Motor neuron (in vitro differentiated cells): Measurements from ENCODE around the gene PRMT7. TPM values are rescaled to one million over a fixed set of nuclear protein-coding genes. Genes with fewer than 3 reads are reported as not detected.
A peak's percentile ranks its signal among the peaks of the same experiment; 100 is the strongest.

Experiments
- ATAC-seq, 8 experiments: fragments of 200-7000 bp; cut with Tn5 transposase; replicated peaks in 6 of 8; 2 replicates each; pipeline ENCODE4 v1.8.0; 2021; ENCODE audit warnings: mild to moderate bottlenecking in 8 of 8, moderate library complexity in 8 of 8
- H3K27ac ChIP-seq, 2 donors: fragments of 250-450 bp; sonication (Bioruptor Pico); 2 replicates each; pipeline ENCODE4 v1.9.0; 2021; ENCODE audit warnings: antibody characterized with exemption in 2 of 2, mild to moderate bottlenecking in 2 of 2, moderate library complexity in 1 of 2
- H3K4me1 ChIP-seq, 2 donors: fragments of 250-450 bp; sonication (Bioruptor Pico); replicated peaks in 1 of 2; 2 replicates each; pipeline ENCODE4 v1.6.1; 2021; ENCODE audit warnings: antibody characterized with exemption in 2 of 2, mild to moderate bottlenecking in 2 of 2, moderate library complexity in 1 of 2
- H3K4me3 ChIP-seq, 5 donors: fragments of 250-450 bp; sonication (Bioruptor Pico); 2 replicates each; pipeline ENCODE4 v1.9.0; 2021; ENCODE audit warnings: antibody characterized with exemption in 5 of 5, mild to moderate bottlenecking in 5 of 5, moderate library complexity in 4 of 5
- WGBS, 10 experiments: fragments of 450-650 bp; shearing (Covaris generic); methylation state at CpG; one replicate each; pipeline ENCODE4 v1.0.0; 2022; 5-methylcytosine and 5-hydroxymethylcytosine counted together
- in situ Hi-C, 9 experiments: fragments of 400-800 bp; cut with MboI; loops; one replicate each; pipeline ENCODE4 v1.15.0; 2021; ENCODE audit warnings: low sequenced_read_pairs in 9 of 9, low pct_unique_long_range_greater_than_20kb in 2 of 9; ENCODE audit not compliant: unreplicated experiment in 9 of 9
- total RNA-seq, 8 experiments: library from RNA; unstranded; fragments of 300-600 nt; gene quantifications; 2 replicates each; pipeline versions ENCODE4 v1.2.3 to v1.2.4, GENCODE V29; 2022

Gene PRMT7
- total RNA-seq, 8 experiments from 2014 or later = 28.3 to 76.4 (median 37.3) TPM

DNA sequence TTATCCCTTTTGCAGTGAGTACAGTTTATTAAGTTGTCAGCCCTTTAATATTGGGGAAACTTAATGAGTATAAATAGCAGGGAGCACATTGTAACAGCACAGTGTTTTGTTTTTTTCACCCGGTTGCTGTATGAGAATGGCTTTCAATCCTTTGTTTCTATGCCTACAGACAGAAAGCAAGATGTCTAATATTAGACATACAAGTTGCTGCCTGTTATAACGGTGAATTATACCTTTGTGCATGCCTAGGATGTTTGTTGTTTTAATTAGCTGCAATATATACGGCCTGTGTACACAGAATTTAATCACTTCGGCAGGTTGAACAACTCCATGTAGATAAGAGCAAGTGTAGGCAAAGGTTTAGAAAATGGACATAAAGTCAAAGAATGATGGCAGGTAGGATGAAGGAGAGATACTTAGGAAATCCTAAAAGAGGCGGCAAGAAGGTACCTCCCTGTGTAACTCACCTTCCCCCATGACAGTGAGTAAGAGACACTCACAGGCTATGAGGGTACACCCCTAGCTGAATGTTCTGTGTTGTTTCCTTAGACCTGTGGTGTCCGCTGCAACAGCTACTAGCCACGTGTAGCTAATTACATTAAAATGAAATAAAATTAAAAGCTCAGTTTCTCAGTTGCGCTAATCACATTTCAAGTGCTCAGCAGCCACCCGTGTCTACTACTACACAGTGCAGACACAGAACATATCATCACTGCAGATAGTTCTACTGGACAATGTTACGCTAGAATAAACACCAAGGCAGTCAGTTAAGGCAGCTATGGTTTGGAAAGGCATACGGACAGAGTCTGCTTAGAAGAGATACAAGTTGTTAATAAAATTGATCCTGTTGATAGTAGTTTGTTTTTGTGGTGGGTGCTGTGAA lies 11.0 kb upstream of the PRMT7 start:
- 47 to 98% (median 92%) methylated on average over 2 to 9 of the region's 11 CpGs for WGBS, 10 experiments
- in situ Hi-C loops = no loop called here
- no peak overlapping the region for H3K4me3 ChIP-seq
- no peak overlapping the region for H3K27ac ChIP-seq
- no peaks in the 10 kb centered on the region for H3K4me1 ChIP-seq
- ATAC-seq = peak in 1 of 8 experiments; percentile 22

DNA sequence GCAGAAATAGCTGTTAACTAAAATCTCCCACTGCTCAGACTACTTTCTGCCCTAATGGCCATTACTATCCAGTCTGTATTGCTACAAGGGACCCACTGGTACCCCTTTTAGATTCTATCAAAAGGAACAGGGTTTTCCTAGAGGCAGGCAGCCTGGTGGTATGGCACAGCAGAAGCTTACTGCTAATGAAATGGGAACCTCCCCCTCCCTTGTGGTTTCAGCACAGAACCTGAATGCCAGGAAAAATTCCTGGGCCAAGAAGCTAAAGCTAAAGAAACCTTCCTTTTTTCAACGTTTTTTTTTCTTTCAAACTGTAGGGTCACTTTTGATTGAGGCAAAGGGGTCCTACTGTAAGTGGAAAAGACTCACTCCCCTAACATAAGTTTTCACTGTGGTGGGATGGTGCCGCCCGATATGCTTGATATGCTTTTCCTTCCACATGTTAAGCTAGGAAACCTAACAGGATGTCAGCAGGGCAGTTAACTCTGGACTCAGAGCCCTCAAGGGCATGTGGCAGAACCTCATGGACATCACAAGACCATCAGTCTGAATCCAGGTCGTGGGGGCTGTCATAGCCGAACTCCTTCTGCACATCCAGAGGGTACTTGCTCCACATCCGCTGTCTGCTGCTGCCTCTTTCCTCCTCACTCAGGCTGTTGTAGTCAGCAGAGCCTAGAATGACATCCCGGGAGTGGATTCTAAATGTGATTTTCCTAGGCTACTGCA lies 9.9 kb upstream of the PRMT7 start:
- Histone ChIP-seq H3K4me3 (no peak overlapping the region), H3K27ac (no peak overlapping the region), H3K4me1 (no peaks in the 10 kb centered on the region)
- in situ Hi-C loops = no loop called here
- ATAC-seq = no peak
- 50 to 100% (median 79%) methylated on average over 1 to 7 of the region's 7 CpGs; no CpG with 5 or more reads in 3 of the 10 experiments for WGBS, 10 experiments

DNA sequence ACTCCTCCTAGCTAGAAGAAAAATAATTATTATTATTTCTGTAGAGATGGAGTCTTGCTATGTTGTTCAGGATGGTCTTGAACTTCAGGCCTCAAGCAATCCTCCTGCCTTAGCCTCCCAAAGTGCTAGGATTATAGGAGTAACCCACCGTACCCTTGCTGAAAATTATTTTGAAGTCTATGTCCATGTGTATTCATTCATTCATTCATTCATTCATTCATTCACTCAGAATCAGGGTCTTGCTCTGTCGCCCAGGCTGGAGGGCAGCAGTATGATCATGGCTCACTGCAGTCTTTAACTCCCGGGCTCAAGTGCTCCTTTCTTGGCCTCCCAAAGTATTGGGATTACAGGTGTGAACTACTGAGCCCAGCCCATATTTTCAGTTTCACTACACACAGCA lies 4.2 kb upstream of the PRMT7 start:
- H3K27ac ChIP-seq = no peak overlapping the region
- in situ Hi-C loops = no loop called here
- no peak for ATAC-seq
- no peak overlapping the region for H3K4me3 ChIP-seq
- H3K4me1 ChIP-seq = peaks cover 9 to 10% of the 10 kb centered on the region in 2 donors
- WGBS, 10 experiments = 72 to 100% (median 100%) methylated on average over 1 to 3 of the region's 3 CpGs; no CpG with 5 or more reads in 2 of the 10 experiments

DNA sequence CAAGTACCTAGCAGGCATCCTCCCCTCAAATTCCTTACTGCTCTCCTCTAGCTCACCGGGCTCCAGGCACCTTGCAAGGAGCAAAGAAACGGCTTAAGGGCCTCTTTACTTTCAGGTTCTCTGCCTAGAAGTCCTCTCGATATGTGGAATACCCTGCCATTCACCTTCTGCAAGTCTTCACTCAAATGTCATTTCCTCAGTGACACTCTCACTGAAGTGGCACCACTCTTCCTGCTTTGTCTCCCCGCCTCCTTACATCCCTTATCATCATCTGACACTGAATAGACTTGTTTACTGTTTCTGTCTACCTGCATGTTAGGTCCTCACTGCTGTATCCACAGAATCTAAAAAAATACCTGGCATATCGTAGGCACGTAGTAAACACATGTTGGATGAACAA lies 1.0 kb upstream of the PRMT7 start:
- Histone ChIP-seq H3K4me1 (peaks cover 17 to 18% of the 10 kb centered on the region in 2 donors), H3K4me3 (peak overlapping the region; percentile 68 to 90 (median 78)), H3K27ac (peak overlapping the region; percentile 68 to 83)
- in situ Hi-C loops = no loop called here
- no peak for ATAC-seq
- 15 to 64% (median 47%) methylated on average over 1 to 6 of the region's 6 CpGs for WGBS, 10 experiments

DNA sequence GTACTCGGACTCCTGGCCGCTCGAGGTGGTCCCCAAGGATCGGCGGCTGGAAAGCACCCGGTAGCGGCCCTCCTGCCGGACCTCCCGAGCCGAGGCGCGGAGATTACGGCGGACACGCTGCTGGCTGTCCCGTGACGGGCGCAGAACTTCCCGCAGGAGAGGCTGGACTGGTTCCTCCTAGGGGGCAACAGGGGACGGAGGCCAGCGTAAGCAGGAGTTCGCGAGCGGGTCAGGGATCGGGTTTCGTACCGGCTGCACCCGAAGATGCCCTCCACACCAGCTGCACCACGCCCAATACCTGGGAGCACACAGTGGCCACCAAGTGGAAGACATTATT lies 414 bp upstream of the PRMT7 start:
- peak overlapping the region; percentile 68 to 83 for H3K27ac ChIP-seq
- peak overlapping the region; percentile 68 to 90 (median 78) for H3K4me3 ChIP-seq
- WGBS, 10 experiments = 0% methylated on average over 6 to 13 of the region's 29 CpGs; no CpG with 5 or more reads in 8 of the 10 experiments
- ATAC-seq = peak; percentile 37 to 60 (median 44)
- in situ Hi-C loops = no loop called here
- H3K4me1 ChIP-seq = peaks cover 17 to 18% of the 10 kb centered on the region in 2 donors

DNA sequence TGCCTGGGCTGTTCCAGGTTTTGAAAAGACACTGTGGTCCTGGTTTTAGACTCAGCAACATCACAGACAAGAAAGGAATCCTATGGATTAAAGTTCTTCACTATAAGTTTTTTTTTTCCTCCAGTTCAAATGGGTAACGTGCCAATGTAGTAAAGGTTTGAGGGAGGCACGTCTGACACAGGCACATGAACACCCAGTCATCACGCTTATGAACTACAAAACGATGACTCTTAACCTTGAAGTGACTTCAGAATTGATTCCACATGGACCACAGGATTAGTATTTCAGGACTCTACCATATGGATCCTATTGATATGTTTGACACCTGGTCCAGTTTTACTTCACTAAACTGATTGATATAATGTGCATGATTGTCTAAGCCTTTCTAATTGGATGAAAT lies 2.3 kb downstream of the PRMT7 start:
- in situ Hi-C loops = no loop called here
- ATAC-seq = no peak

DNA sequence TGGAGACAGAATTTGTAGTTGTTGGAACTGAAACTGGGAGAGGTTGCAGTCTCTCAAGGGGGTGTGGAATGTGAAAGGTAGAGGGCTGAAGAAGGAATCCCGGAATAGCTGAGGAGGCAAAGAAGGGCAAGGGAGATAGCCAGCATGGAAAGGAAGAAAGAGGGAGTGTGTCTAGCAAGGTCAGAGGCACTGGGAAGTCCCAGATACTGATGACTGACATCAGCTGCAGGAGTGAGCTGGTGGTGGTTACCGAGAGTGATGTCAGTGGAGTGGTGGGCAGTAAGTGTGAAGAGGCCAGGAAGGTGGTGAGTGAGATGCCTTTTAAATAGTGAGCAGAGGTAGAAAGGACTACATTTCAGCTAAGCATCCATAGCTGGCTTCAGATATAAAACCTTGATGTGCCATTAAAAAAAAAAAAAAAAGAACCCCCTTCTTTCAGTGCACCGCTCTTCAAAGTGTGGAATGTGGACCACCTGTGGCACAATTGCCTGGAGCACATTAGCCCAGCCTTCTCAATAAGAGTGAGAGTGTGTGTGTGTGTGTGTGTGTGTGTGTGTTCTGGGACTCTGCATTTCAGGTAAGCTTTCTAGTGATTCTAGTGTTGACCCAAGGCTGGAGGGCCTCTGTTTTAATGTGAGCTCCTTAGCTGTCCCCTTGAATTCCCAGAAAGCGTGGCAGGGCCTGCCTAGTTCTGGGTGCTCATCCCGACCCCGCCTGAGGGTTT lies 8.5 kb downstream of the PRMT7 start:
- no peak overlapping the region for H3K27ac ChIP-seq
- no peak for ATAC-seq
- H3K4me1 ChIP-seq = no peaks in the 10 kb centered on the region
- no peak overlapping the region for H3K4me3 ChIP-seq
- WGBS, 10 experiments = 42 to 100% (median 91%) methylated on average over 1 to 6 of the region's 6 CpGs; no CpG with 5 or more reads in 2 of the 10 experiments
- in situ Hi-C loops = no loop called here

More for the DNA sequence above, 2.3 kb downstream of the PRMT7 start:
- no peak overlapping the region for H3K4me3 ChIP-seq
- no peak overlapping the region for H3K27ac ChIP-seq
- WGBS, 10 experiments = 40 to 98% (median 88%) methylated on average over 1 to 4 of the region's 4 CpGs; no CpG with 5 or more reads in 6 of the 10 experiments
- H3K4me1 ChIP-seq = peaks cover 17 to 18% of the 10 kb centered on the region in 2 donors

DNA sequence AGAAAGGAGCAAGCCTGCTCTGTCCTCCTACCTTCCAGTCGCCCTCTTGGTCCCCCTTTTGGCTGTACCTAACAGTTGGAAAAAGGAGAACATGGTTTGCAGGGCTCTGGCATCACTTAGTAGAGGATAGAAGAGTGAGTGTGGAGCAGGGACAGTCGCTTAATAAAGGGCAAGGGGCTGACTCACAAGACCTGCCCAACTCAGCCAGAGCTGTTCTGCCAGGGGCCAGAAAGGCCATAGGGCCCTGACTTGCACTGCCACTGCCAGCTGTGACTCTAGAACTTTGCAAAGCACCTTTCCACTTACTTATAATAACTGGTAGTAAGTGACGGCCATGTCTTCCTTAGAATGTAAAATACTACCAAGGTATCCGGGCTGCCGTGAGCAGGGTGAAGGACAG lies 13.5 kb downstream of the PRMT7 start:
- WGBS, 10 experiments = 80 to 100% (median 89%) methylated on average over 1 to 5 of the region's 5 CpGs; no CpG with 5 or more reads in 2 of the 10 experiments
- H3K4me3 ChIP-seq = no peak overlapping the region
- H3K4me1 ChIP-seq = no peaks in the 10 kb centered on the region
- no peak overlapping the region for H3K27ac ChIP-seq
- ATAC-seq = no peak
- in situ Hi-C loops = no loop called here

DNA sequence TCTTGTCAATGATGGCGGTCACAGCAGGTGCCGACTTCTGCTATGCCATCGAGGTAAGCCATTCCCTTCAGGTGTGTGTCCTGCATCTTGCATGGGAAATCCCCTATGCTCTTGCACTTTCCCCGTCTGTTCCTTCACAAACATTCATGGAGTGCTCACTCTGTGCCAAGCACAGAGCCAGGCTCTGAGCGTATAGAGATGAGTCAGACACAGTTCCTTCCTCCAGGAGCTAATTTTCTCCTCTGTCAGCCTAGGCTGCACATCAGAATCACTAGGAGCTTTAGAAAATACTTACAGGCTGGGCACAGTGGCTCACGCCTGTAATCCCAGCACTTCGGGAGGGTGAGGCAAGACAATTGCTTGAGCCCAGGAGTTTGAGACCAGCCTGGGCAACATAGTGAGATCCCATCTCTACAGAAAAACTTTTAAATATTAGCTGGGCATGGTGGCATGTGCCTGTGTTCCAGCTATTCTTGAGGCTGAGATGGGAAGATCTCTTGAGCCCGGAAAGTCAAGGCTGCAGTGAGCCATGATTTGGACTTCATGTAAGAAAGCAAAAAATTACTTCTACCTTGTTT lies 14.1 kb downstream of the PRMT7 start:
- WGBS, 10 experiments = 97 to 100% (median 100%) methylated on average over 1 to 6 of the region's 8 CpGs; no CpG with 5 or more reads in 4 of the 10 experiments
- Histone ChIP-seq H3K27ac (no peak overlapping the region), H3K4me1 (no peaks in the 10 kb centered on the region), H3K4me3 (no peak overlapping the region)
- in situ Hi-C loops = no loop called here
- ATAC-seq = no peak

DNA sequence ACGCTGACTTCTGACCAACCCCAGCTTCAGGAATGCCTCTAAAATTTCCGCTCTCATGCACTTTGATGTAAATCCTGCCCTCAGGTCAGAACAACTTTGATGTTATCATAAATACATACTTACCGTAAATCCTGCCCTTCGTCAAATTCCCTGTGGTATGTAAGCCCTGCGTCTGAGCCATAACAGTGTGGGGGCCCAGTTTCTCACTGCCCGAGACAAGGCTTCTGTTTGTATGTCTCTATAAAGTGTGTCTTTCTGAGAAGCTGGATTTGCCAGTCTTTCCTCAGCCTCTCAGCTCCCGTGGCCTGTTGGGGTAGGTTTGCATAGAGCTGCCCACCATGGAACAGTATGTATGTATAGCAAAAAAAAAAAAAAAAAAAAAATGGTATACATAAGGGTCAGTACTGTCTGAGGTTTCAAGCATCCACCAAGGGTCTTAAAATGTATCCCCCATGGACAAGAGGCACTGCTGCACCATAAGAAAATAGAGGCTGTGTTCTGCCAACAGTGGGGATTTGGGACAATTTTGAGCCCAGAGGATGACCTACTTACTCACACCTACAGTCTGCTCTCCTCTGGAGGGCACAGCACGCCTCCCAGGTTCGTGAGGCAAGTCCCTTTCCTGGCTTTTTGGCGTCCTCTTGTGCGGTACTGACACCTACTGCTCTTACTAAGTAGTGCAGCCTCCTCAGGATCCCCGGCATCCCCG lies 17.5 kb downstream of the PRMT7 start:
- Histone ChIP-seq H3K27ac (no peak overlapping the region), H3K4me1 (no peaks in the 10 kb centered on the region), H3K4me3 (no peak overlapping the region)
- WGBS, 10 experiments = 8 to 100% (median 45%) methylated on average over 1 to 9 of the region's 13 CpGs
- in situ Hi-C loops = no loop called here
- peak; percentile 91 to 97 (median 94) for ATAC-seq

DNA sequence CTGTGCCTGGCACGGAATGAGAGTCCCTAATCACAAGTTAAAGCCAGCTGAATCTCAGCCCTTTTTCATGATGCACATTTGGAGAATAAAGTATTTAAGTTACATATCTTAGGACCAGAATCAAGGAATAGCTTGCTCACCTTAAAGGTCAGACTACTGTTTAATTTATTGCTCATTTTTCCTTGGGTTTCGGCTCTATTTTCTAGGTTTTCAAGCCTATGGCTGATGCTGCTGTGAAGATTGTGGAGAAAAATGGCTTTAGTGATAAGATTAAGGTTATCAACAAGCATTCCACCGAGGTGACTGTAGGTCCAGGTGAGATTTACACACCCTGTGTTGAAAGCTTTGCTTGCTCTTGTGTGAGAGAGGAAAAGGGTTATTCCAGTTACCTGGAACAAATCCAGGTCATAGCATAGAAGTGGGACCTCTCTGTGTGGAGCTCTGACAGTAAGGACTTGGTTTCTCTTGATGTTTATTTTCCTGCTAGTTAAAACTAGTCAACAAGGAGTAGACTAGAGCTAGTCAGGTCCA lies 18.1 kb downstream of the PRMT7 start:
- ATAC-seq = no peak
- no peak overlapping the region for H3K27ac ChIP-seq
- in situ Hi-C loops = no loop called here
- no peaks in the 10 kb centered on the region for H3K4me1 ChIP-seq
- WGBS, 10 experiments = 10 to 85% (median 55%) methylated on average over 2 to 3 of the region's 3 CpGs; no CpG with 5 or more reads in 2 of the 10 experiments
- no peak overlapping the region for H3K4me3 ChIP-seq

DNA sequence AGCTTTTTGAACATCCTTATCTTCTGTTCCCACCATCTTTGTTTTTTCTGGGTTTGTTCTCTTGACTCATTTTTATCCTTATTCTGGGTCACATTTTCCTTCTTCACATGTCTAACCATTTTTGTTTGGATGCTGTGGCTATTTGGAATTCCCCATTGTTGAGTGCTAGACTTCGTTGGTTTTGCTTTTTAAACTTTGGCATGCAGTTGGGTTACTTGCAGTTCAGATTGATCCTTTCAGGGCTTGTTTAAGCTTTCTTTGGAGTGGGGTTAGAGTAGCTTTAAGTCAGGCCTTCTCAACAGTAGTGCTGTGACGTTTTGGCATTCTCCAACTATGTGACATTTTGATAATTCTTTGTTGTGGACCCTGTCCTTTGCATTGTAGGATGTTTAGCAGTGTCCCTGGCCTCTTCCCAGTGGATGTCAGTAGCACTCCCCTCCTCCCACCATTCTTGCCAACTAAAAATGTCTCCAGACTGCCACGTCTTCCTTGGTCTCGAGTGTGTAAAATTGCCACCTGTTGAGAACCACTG lies 21.1 kb downstream of the PRMT7 start:
- 0 to 80% (median 33%) methylated on average over 1 to 4 of the region's 4 CpGs; no CpG with 5 or more reads in 1 of the 10 experiments for WGBS, 10 experiments
- in situ Hi-C loops = no loop called here
- no peak for ATAC-seq
- no peaks in the 10 kb centered on the region for H3K4me1 ChIP-seq
- no peak overlapping the region for H3K4me3 ChIP-seq
- H3K27ac ChIP-seq = no peak overlapping the region
